IMR-90 (cell line): ENCODE measurements around the gene PLB1. TPM values are rescaled to one million over a fixed set of nuclear protein-coding genes. Genes with fewer than 3 reads are reported as not detected.

Experiments
- ATAC-seq: fragments of 200-7000 bp; cut with Tn5 transposase; 2 replicates; pipeline ENCODE4 v1.9.1; 2020; ENCODE audit warnings: low read depth, mild to moderate bottlenecking, moderate library complexity
- BruUV-seq: library from RNA; stranded (reverse); fragments of 400-500 nt; replicated peaks from 2 replicates; lab custom pipeline; 2021; lab: Mats Ljungman, UMichigan
- CTCF ChIA-PET: fragments of 300-600 bp; formaldehyde crosslinking; extraction: SDS; loops from one replicate; lab custom pipeline; 2021; ENCODE audit warnings: antibody characterized with exemption; lab: Yijun Ruan, JAX
- POLR2A ChIA-PET: fragments of 300-600 bp; sonication (Branson Sonifier 250); formaldehyde crosslinking; loops from one replicate; lab custom pipeline; 2022; ENCODE audit warnings: antibody characterized with exemption; ENCODE audit not compliant: unreplicated experiment; lab: Charles Lee
- DNase-seq: peaks from one replicate; pipeline ENCODE4 v3.0.0; 2013
- H2AFZ ChIP-seq: replicated peaks from 2 replicates; pipeline ENCODE3; 2013; ENCODE audit warnings: low read length, mild to moderate bottlenecking; ENCODE audit not compliant: poor library complexity
- H2AK5ac ChIP-seq: 2 replicates; pipeline ENCODE4 v1.6.1; 2013; ENCODE audit warnings: low read depth, low read length, inconsistent platforms
- H2AK9ac ChIP-seq: replicated peaks from 2 replicates; pipeline ENCODE3; 2013; ENCODE audit warnings: mild to moderate bottlenecking, low read depth, low read length, moderate library complexity; ENCODE audit not compliant: poor library complexity
- H2BK120ac ChIP-seq: 2 replicates; pipeline ENCODE4 v1.6.1; 2013; ENCODE audit warnings: low read depth, low read length, inconsistent platforms
- H2BK15ac ChIP-seq: 3 replicates; pipeline ENCODE4 v1.6.1; 2013; ENCODE audit warnings: low read depth, low read length, inconsistent platforms
- H2BK20ac ChIP-seq: 2 replicates; pipeline ENCODE4 v1.6.1; 2013; ENCODE audit warnings: low read depth, mild to moderate bottlenecking, inconsistent platforms, low read length, moderate library complexity
- H2BK5ac ChIP-seq: 2 replicates; pipeline ENCODE4 v1.6.1; 2013; ENCODE audit warnings: mild to moderate bottlenecking, low read depth, low read length, inconsistent platforms; ENCODE audit not compliant: poor library complexity, severe bottlenecking
- H3K14ac ChIP-seq: replicated peaks from 2 replicates; pipeline ENCODE4 v1.6.1; 2013; ENCODE audit warnings: low read depth, low read length, inconsistent platforms
- H3K18ac ChIP-seq: 2 replicates; pipeline ENCODE4 v1.6.1; 2013; ENCODE audit warnings: low read depth, low read length, control low read depth
- H3K23ac ChIP-seq: 2 replicates; pipeline ENCODE4 v1.6.1; 2013; ENCODE audit warnings: low read depth, low read length, inconsistent platforms
- H3K27ac ChIP-seq: 2 replicates; pipeline ENCODE4 v1.5.1; 2013; ENCODE audit warnings: mild to moderate bottlenecking, control low read depth, low read length; ENCODE audit not compliant: insufficient read depth
- H3K27me3 ChIP-seq: 2 replicates; pipeline ENCODE4 v1.6.1; 2013; ENCODE audit warnings: low read length; ENCODE audit not compliant: control insufficient read depth, insufficient read depth
- H3K36me3 ChIP-seq: 2 replicates; pipeline ENCODE4 v1.6.1; 2013; ENCODE audit warnings: low read length, mixed read lengths; ENCODE audit not compliant: control insufficient read depth, insufficient read depth
- H3K4ac ChIP-seq: 2 replicates; pipeline ENCODE4 v1.6.1; 2013; ENCODE audit warnings: low read depth, low read length, inconsistent platforms
- H3K4me1 ChIP-seq: 2 replicates; pipeline ENCODE4 v1.6.1; 2013; ENCODE audit warnings: low read length, mixed read lengths; ENCODE audit not compliant: control insufficient read depth, insufficient read depth
- H3K4me2 ChIP-seq: 2 replicates; pipeline ENCODE4 v1.6.1; 2013; ENCODE audit warnings: low read depth, mild to moderate bottlenecking, control low read depth, low read length, moderate library complexity
- H3K4me3 ChIP-seq: 2 replicates; pipeline ENCODE4 v1.5.1; 2013; ENCODE audit warnings: low read depth, mild to moderate bottlenecking, control low read depth, low read length, moderate library complexity; ENCODE audit not compliant: insufficient read depth
- H3K56ac ChIP-seq: 2 replicates; pipeline ENCODE4 v1.6.1; 2013; ENCODE audit warnings: low read length, inconsistent platforms; ENCODE audit not compliant: insufficient read depth; ENCODE audit errors: extremely low read depth
- H3K79me1 ChIP-seq, 2 experiments: 2 replicates each; pipeline ENCODE4 v1.6.1; 2013; ENCODE audit warnings: low read length in 2 of 2, inconsistent platforms in 1 of 2, low read depth in 1 of 2
- H3K9ac ChIP-seq: 2 replicates; pipeline ENCODE4 v1.6.1; 2013; ENCODE audit warnings: low read depth, low read length, control low read depth
- H3K9me1 ChIP-seq: 2 replicates; pipeline ENCODE4 v1.6.1; 2013; ENCODE audit warnings: low read length, inconsistent platforms; ENCODE audit not compliant: insufficient read depth
- H3K9me3 ChIP-seq: 2 replicates; pipeline ENCODE4 v1.6.1; 2013; ENCODE audit warnings: low read length; ENCODE audit not compliant: control insufficient read depth, insufficient read depth
- H4K20me1 ChIP-seq: 2 replicates; pipeline ENCODE4 v1.6.1; 2013; ENCODE audit warnings: low read length, inconsistent platforms; ENCODE audit not compliant: insufficient read depth
- H4K5ac ChIP-seq: 2 replicates; pipeline ENCODE4 v1.6.1; 2013; ENCODE audit warnings: mild to moderate bottlenecking, low read depth, low read length, control low read depth
- H4K8ac ChIP-seq, 2 experiments: 2 replicates each; pipeline ENCODE4 v1.6.1; 2013; ENCODE audit warnings: low read depth in 2 of 2, low read length in 2 of 2, control low read depth in 1 of 2, inconsistent platforms in 1 of 2
- H4K91ac ChIP-seq: 2 replicates; pipeline ENCODE4 v1.6.1; 2013; ENCODE audit warnings: low read depth, low read length, inconsistent platforms; ENCODE audit not compliant: insufficient read depth
- BHLHE40 ChIP-seq: fragments of 150-350 bp; IDR thresholded peaks from 2 replicates; pipeline ENCODE4 v1.6.1; 2016; ENCODE audit warnings: mild to moderate bottlenecking, low read depth, low read length
- CEBPB ChIP-seq: IDR thresholded peaks from 2 replicates; pipeline ENCODE4 v1.6.1; 2012; ENCODE audit warnings: low read depth, low read length, improper control_type of control experiment
- CHD1 ChIP-seq: IDR thresholded peaks from 2 replicates; pipeline ENCODE4 v1.6.1; 2012; ENCODE audit warnings: low read depth, low read length, improper control_type of control experiment
- FOS ChIP-seq: fragments of 150-350 bp; IDR thresholded peaks from 2 replicates; pipeline ENCODE4 v1.6.1; 2016; ENCODE audit warnings: low read depth, low read length
- MXI1 ChIP-seq: IDR thresholded peaks from 2 replicates; pipeline ENCODE4 v1.6.1; 2012; ENCODE audit warnings: low read depth, mild to moderate bottlenecking, low read length, moderate library complexity, borderline replicate concordance
- NFE2L2 ChIP-seq: fragments of 150-350 bp; IDR thresholded peaks from 2 replicates; pipeline ENCODE4 v1.6.1; 2016; ENCODE audit warnings: low read depth, mild to moderate bottlenecking, low read length
- POLR2A ChIP-seq: IDR thresholded peaks from 2 replicates; pipeline ENCODE4 v1.6.1; 2012; ENCODE audit warnings: mild to moderate bottlenecking, low read depth, low read length
- RCOR1 ChIP-seq: IDR thresholded peaks from 2 replicates; pipeline ENCODE4 v1.6.1; 2012; ENCODE audit warnings: mild to moderate bottlenecking, low read length, improper control_type of control experiment; ENCODE audit not compliant: insufficient replicate concordance
- RFX5 ChIP-seq: IDR thresholded peaks from 2 replicates; pipeline ENCODE4 v1.8.0; 2012; ENCODE audit warnings: low read depth, mild to moderate bottlenecking, low read length, moderate library complexity
- USF2 ChIP-seq: fragments of 150-350 bp; IDR thresholded peaks from 2 replicates; pipeline ENCODE4 v1.6.1; 2017; ENCODE audit warnings: mild to moderate bottlenecking, antibody characterized with exemption, low read length, low read depth
- WGBS, 2 experiments: methylation state at CpG; one replicate each; pipeline versions ENCODE4 v1.1.5 to v1.1.7; 2013; ENCODE audit warnings: missing lambda C conversion rate in 2 of 2; ENCODE audit not compliant: insufficient read length in 1 of 2; ENCODE audit errors: extremely low coverage in 2 of 2; 5-methylcytosine and 5-hydroxymethylcytosine counted together
- dilution Hi-C: fragments of 300-500 bp; cut with HindIII; formaldehyde crosslinking; loops from one replicate; pipeline ENCODE4 v1.14.3; 2018; ENCODE audit warnings: low sequenced_read_pairs; ENCODE audit not compliant: unreplicated experiment
- in situ Hi-C: fragments of 300-500 bp; cut with MboI; formaldehyde crosslinking; loops from 3 replicates; pipeline ENCODE4 v1.14.3; 2019; ENCODE audit warnings: low sequenced_read_pairs, inconsistent platforms, mixed read lengths
- intact Hi-C: fragments of 100-400 bp; cut with micrococcal nuclease; formaldehyde crosslinking; loops from 2 replicates; pipeline ENCODE4 v1.10.0; 2022
- polyA plus RNA-seq, 3 experiments: library from polyadenylated mRNA; depleted of rRNA; stranded (reverse); fragments of >200 nt; gene quantifications; 2 replicates each; pipeline ENCODE4 v1.2.3, GENCODE V29; 2012; ENCODE audit warnings: low replicate concordance in 1 of 3
- total RNA-seq: library from RNA; depleted of rRNA; stranded (reverse); fragments of >200 nt; gene quantifications from 2 replicates; pipeline ENCODE4 v1.2.3, GENCODE V29; 2012

Gene PLB1
- total and polyA plus RNA-seq, 2 of the 4 experiments (the other 2 are of a cell fraction): 0.74 to 0.90 TPM

- peaks cover 19% of the 10 kb centered on the region for H3K4me1 ChIP-seq
These were observed 178.3 kb downstream of the PLB1 start for GRCh38 chr2:28674062-28674712.

More at GRCh38 chr2:28674062-28674712, 178.3 kb downstream of the PLB1 start:
- Histone ChIP-seq H3K9me1 (peaks cover 19% of the 10 kb centered on the region), H3K56ac (peak overlapping the region; percentile 75), H3K36me3 (no peaks in the 10 kb centered on the region), H2AK9ac (peak overlapping the region; percentile 77), H3K79me1 (0 out of 4 replicates have a peak, but pooled peaks cover 0 to 4% of the 10 kb centered on the region in 2 experiments), H3K27ac (peak overlapping the region; percentile 81), H2BK15ac (peak overlapping the region; percentile 89; the same call in 2 of the 3 replicates), H3K14ac (peak overlapping the region; percentile 87), H4K20me1 (no peaks in the 10 kb centered on the region), H3K4me2 (peak overlapping the region; percentile 49), H3K4ac (peak overlapping the region; percentile 97), H2AK5ac (peak overlapping the region; percentile 96), H3K4me3 (no peak overlapping the region), H3K23ac (peak overlapping the region; percentile 94), H2BK5ac (peak overlapping the region; percentile 92), H3K18ac (peak overlapping the region; percentile 89), H2BK20ac (peak overlapping the region; percentile 99), H3K9ac (no peak overlapping the region), H2AFZ (peak overlapping the region; percentile 58), H3K27me3 (no peaks in the 10 kb centered on the region), H4K5ac (peak overlapping the region; percentile 78), H2BK120ac (peak overlapping the region; percentile 98), H4K8ac (peak overlapping the region; percentile 12 to 89; a peak in 3 of 4 replicates), H3K9me3 (0 out of 2 replicates have a peak, but pooled peaks cover 3% of the 10 kb centered on the region), H4K91ac (peak overlapping the region; percentile 96)
- TF ChIP-seq CEBPB: peak; percentile 78
- TF ChIP-seq CHD1: no peak
- TF ChIP-seq NFE2L2: no peak
- no peak for TF ChIP-seq RFX5
- 0 out of 2 replicates have a peak, but pooled peaks have one; percentile 7 for TF ChIP-seq BHLHE40
- no peak for TF ChIP-seq POLR2A
- TF ChIP-seq RCOR1: peak; percentile 65
- TF ChIP-seq MXI1: no peak
- TF ChIP-seq FOS: peak; percentile 67
- no peak for TF ChIP-seq USF2
- dilution Hi-C loops (no loop called here), in situ Hi-C loops (no loop called here), intact Hi-C loops (no loop called here)
- ATAC-seq: peak; percentile 93
- peak; percentile 88 for DNase-seq
- 60% methylated on average over 2 of the region's 3 CpGs; no CpG with 5 or more reads in 1 of the 2 experiments for WGBS, 2 experiments
- CTCF ChIA-PET: no interaction called here
- POLR2A ChIA-PET: interaction anchor here (0.6 to 1.0 kb wide), 2 partner anchors 11 to 1474 kb away, joined by 4 to 11 read pairs; no protein-coding TSS in a partner anchor
- BruUV-seq: no TSS peak
